Testis (tissue), 2 donors: ENCODE results near the gene THAP8.

Source experiments
- CTCF ChIP-seq, 3 experiments: fragments of 450-650 bp in 2 of 3; fragments of 200-600 bp in 1 of 3; sonication (generic) in 1 of 3; IDR thresholded peaks; one replicate each; pipeline ENCODE4 v1.5.1; 2016 to 2019; ENCODE audit warnings: antibody characterized with exemption in 3 of 3, mild to moderate bottlenecking in 2 of 3, moderate library complexity in 1 of 3
- POLR2A ChIP-seq: fragments of 450-650 bp; IDR thresholded peaks from one replicate; pipeline ENCODE4 v1.6.1; 2017; ENCODE audit warnings: antibody characterized with exemption, mild to moderate bottlenecking, moderate library complexity

- TF ChIP-seq POLR2A (no peak), CTCF (IDR thresholded peaks at IDR 0.05) (no peak)
These were observed 44.3 kb downstream of the THAP8 start for GRCh38 chr19:36009633-36010379.
